H54 (cell line): ENCODE data around the gene EMP1.

Source experiments
- DNase-seq: peaks from one replicate; pipeline ENCODE4 v3.0.0; 2011; ENCODE audit warnings: low spot score, mixed read lengths; ENCODE audit not compliant: insufficient read length
- FAIRE-seq: peaks from 3 replicates; lab custom pipeline; 2011; peaks lifted over from hg19 to GRCh38; lab: Jason Lieb, UNC
- POLR2A ChIP-seq: IDR thresholded peaks from 2 replicates; pipeline ENCODE4 v1.6.1; 2011; ENCODE audit warnings: low read depth, mild to moderate bottlenecking, low read length

Gene EMP1

GRCh38 chr12:13164921-13165616 is 31.5 kb upstream of the EMP1 start:
- FAIRE-seq, result no peak
- no peak for TF ChIP-seq POLR2A
- DNase-seq, result no peak

DNA sequence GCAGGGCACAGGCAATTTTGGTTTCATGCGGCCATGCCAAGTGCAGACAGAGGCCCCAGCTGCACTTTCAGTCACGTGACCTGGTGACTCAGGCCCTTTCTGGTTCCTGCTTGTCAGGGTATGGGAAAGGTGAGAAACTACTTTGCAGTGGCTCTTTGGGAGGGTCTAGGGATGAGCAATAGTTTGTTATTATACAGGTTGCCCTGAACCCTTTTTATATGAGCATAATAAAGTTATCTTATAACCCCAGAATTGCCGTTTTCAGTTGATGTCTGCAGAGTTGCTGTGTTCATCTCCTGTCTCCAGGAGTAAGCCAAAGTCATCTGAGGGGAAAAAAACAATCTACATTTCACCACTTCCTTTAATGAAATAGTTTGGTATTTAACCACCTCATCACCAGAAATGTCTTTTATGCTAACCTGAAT is 30.9 kb upstream of the EMP1 start:
- FAIRE-seq (peak; percentile 78), DNase-seq (peak; percentile 40)
- no peak for TF ChIP-seq POLR2A

DNA sequence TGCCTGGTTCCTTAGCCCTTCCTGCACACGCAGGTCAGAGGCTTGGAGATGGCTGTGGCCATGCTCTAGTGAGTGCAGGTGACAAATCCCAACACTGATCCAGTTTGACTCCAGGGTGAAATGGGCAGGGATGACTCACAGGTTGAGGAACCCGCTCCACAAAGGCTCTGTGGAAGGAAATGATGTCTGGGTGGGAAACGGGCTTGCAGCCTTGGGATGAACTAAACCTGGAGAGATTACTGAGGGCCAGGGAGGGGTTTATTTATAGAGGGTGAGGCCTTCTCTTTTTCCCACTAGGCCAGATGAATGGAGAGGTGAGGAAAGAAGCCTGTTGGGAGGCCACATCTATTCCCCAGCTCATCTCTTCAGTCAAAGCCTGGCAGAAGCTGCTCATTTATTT is 29.3 kb upstream of the EMP1 start:
- no peak for TF ChIP-seq POLR2A
- DNase-seq (no peak), FAIRE-seq (peak; percentile 61)

DNA sequence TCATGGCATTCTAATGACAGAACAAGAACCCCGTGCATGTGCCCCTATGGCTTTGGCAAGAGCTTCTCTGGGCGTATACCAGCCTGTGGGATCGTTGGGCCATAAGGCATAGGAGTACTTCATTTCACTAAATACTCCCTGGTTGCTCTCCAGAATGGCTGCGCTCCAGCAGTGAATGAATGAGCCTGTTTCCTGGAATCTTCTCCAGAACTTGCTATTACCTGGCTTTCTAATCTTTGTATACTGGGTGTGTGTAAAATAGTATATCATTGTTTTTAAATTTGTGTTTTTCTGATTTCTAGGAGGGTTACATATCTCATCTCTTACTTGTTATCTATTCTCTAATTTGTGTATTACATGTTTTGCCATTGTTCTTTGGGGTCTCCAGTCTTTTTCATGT is 28.6 kb upstream of the EMP1 start:
- no peak for TF ChIP-seq POLR2A
- DNase-seq (no peak), FAIRE-seq (no peak)

DNA sequence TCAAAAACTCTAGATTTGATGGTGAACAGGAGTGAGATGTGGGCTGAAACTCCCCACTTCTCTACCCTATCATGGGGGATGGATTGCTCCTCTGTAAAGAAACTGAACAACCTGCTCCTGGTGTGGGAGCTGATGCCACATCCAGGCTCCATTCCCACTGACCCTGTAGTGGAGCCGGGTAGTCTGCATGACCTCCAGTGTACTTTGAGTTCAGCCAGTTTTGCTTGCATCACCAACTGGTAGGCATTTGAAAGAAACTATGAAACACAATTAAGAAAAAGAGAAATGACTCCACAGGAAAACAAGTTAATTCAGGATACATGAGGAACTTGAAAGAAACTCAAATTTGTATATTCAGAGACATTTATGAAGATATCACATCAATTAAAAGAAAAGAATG is 27.3 kb upstream of the EMP1 start:
- FAIRE-seq, result no peak
- TF ChIP-seq POLR2A, result no peak

DNA sequence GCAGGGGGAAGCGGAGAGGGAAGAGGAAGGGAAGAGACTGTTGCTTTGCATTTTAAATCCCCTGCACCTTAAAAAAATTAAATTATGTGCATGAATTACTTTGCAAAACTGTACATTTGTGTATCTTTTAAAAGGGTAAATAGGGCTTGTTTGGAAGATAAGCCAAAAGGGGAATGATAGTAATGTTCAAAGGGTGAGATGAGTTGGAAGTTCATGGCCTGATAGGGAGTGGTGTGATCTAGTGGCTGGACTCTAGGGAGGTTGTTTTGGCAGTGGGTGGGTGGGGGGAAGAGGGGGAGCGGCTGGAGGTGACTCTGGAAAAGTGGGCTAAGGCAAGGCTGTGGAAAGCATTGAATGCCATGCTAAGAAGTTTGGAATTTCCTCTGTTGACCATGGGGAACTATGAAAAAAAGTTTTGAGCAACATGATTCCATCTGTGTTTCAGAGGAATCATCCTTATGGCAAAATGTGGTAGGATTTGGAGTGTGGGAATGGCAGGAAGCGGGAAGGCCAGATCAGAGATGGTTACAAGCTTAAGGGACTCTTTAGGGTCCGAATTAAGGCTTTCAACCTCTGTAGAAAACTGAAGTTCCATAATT is 25.5 kb upstream of the EMP1 start:
- no peak for FAIRE-seq

More for the DNA sequence above, 27.3 kb upstream of the EMP1 start:
- DNase-seq, result no peak

GRCh38 chr12:13171921-13172859 is 24.3 kb upstream of the EMP1 start:
- TF ChIP-seq POLR2A, result no peak
- FAIRE-seq (no peak), DNase-seq (peak; percentile 45)

More for the DNA sequence above, 25.5 kb upstream of the EMP1 start:
- no peak for DNase-seq
- TF ChIP-seq POLR2A, result no peak

DNA sequence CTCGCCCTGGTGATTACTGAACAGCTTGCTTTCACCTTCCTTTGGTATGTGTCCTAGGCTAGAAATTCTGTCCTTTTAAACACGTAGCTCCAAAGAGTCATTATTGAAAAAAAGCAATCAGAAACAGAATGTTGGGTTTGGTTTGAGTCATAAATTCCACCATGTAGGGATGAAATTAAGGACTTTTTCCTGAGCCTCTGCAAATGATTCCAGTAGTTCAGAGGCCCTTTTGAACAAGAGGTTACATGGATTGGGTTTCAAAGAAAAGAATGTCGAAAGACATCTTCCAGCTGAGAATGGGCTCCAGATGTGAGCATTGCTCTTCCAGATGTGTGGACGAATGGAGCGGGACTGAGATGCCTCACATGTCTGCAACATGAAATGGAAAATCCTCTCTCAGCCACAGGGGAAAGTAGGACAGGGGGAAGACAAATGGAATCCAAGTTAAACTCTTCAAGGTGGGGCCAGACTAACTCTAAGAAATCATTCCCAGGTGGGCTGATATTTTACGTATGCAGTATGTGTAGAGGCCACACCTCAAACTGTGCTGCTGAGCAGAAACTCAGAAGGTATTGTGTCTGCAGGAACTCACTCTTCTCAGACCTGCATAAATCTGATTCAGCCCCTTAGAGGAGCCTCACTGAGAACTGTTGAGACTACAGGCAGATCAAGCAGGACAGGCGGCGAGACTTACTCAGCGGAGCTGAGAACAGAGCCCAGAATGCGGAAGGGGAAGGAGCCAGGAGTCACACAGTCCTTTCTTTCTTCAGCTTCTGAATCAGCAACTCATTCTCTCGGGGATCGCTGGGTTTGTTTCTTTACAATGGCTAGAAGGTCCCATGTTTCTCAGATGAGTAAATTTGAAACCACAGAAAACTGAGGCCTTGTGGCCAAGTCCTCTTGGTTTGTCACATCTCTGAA is 23.3 kb upstream of the EMP1 start:
- FAIRE-seq, result peak; percentile 89
- no peak for TF ChIP-seq POLR2A
- DNase-seq, result peak; percentile 52

DNA sequence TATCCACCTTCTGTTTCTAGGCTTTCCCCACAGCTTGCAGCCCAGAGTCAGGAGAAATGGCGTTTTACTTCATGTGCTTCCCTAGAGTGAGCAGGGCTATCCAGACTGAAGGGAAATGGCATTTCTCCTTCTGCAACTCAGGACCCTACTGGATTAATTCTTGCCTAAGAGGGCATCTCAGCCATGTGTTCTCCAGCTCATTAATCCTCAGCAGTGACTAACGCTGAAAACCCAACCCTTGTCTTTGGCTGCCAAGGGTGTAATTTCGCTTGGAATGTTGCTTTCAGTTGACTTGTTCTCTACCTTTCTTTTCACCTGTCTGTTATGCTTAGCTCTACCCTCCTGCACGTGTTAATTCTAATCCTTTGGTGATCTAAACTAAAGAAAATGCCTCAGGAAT is 21.0 kb upstream of the EMP1 start:
- peak; percentile 67 for FAIRE-seq
- TF ChIP-seq POLR2A, result no peak
- DNase-seq, result peak; percentile 32

DNA sequence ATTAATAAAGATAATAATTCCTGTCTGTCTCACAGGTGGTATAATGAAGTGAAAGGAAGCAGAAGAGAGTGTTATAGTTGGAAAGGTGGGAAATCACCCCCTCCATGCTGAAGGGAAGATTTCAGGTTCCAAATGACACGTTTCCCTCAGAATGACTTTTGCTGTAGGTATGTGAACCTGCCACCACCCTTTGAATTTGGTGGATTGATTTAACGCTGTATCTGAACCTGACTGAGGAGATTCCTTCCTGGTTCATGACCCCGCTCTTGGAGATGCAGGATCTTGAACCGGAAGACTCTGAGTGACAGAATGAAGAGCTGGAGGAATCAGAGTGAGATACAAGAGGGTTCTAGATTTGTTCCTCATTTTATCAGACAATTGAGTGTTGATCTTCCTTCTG is 20.3 kb upstream of the EMP1 start:
- DNase-seq, result no peak
- no peak for TF ChIP-seq POLR2A
- FAIRE-seq, result no peak

- no peak for TF ChIP-seq POLR2A
Observed at GRCh38 chr12:13177373-13177772, 19.2 kb upstream of the EMP1 start.

DNA sequence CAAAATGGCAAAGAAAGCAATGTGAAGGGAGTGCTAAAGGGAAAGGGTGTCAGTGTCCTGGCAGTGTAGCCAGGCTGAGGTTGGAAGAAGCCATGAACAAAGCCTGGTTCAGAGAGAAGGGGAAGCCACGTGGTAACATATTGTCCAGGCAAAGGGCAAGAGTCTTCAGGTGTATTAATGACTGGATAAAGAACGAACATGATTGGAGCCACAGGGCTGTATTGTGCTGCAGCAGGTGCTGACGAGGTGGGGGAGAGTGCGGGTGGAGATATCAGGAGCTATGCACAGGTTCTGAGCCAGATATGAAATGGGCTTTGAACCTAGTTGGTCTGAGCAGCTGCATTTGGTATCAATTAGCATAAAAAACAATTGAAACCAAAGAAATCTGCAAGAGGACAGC is 18.6 kb upstream of the EMP1 start:
- FAIRE-seq (no peak), DNase-seq (no peak)
- TF ChIP-seq POLR2A, result no peak

More at GRCh38 chr12:13177373-13177772, 19.2 kb upstream of the EMP1 start:
- DNase-seq, result no peak
- FAIRE-seq, result no peak
